DND-41 (cell line): ENCODE data around the gene OR4F6.

ENCODE experiments used
- ATAC-seq: fragments of 200-7000 bp; cut with Tn5 transposase; 3 replicates; pipeline ENCODE4 v1.9.1; 2021; ENCODE audit warnings: low read depth; ENCODE audit not compliant: insufficient read depth
- DNase-seq: peaks from one replicate; pipeline ENCODE4 v3.0.0-alpha.2; 2020
- H2AFZ ChIP-seq: 2 replicates; pipeline ENCODE4 v1.6.0; 2012; ENCODE audit warnings: low read depth, low read length
- H3K27ac ChIP-seq: 2 replicates; pipeline ENCODE4 v1.5.1; 2012; ENCODE audit warnings: low read length, inconsistent platforms
- H3K27me3 ChIP-seq: fragments of 200-600 bp; sonication (generic); 2 replicates; pipeline ENCODE4 v1.6.0; 2012; ENCODE audit warnings: low read length, mild to moderate bottlenecking, inconsistent platforms; ENCODE audit not compliant: insufficient read depth, poor library complexity
- H3K36me3 ChIP-seq: 2 replicates; pipeline ENCODE4 v1.5.1; 2012; ENCODE audit warnings: low read length, inconsistent platforms; ENCODE audit not compliant: insufficient read depth
- H3K4me1 ChIP-seq: 2 replicates; pipeline ENCODE4 v1.5.1; 2012; ENCODE audit warnings: mild to moderate bottlenecking, low read length; ENCODE audit not compliant: insufficient read depth
- H3K4me2 ChIP-seq: 2 replicates; pipeline ENCODE4 v1.6.0; 2012; ENCODE audit warnings: mild to moderate bottlenecking, moderate library complexity, low read length, inconsistent platforms; ENCODE audit not compliant: insufficient read depth
- H3K4me3 ChIP-seq, 2 experiments: fragments of 200-600 bp in 1 of 2; shearing (Covaris generic) in 1 of 2; 2 replicates each; pipeline ENCODE4 v1.5.1; 2012 to 2016; ENCODE audit warnings: inconsistent platforms in 2 of 2, low read length in 2 of 2, mild to moderate bottlenecking in 2 of 2, low read depth in 1 of 2, moderate library complexity in 1 of 2
- H3K79me2 ChIP-seq: 2 replicates; pipeline ENCODE4 v1.6.0; 2012; ENCODE audit warnings: low read length, inconsistent platforms; ENCODE audit not compliant: insufficient read depth
- H3K9ac ChIP-seq: 2 replicates; pipeline ENCODE4 v1.6.0; 2012; ENCODE audit warnings: low read depth, mild to moderate bottlenecking, inconsistent platforms, low read length, moderate library complexity
- H3K9me3 ChIP-seq: 2 replicates; pipeline ENCODE4 v1.5.1; 2012; ENCODE audit warnings: low read length, moderate library complexity, mild to moderate bottlenecking, inconsistent platforms; ENCODE audit not compliant: insufficient read depth, severe bottlenecking
- H4K20me1 ChIP-seq: 2 replicates; pipeline ENCODE4 v1.6.0; 2012; ENCODE audit warnings: low read length; ENCODE audit not compliant: insufficient read depth
- EZH2 ChIP-seq: IDR thresholded peaks from 3 replicates; pipeline ENCODE4 v1.6.1; 2012; ENCODE audit warnings: borderline replicate concordance, low read depth, mild to moderate bottlenecking, moderate library complexity, low read length, inconsistent platforms; ENCODE audit not compliant: severe bottlenecking
- TF ChIP-seq, protein P1 (sequence below): IDR thresholded peaks from 2 replicates; pipeline ENCODE4 v1.5.1; 2012; ENCODE audit warnings: borderline replicate concordance, low read length, moderate library complexity, mild to moderate bottlenecking; ENCODE audit not compliant: poor library complexity, severe bottlenecking; ENCODE audit errors: extremely low read depth

The OR4F6 gene

DNA sequence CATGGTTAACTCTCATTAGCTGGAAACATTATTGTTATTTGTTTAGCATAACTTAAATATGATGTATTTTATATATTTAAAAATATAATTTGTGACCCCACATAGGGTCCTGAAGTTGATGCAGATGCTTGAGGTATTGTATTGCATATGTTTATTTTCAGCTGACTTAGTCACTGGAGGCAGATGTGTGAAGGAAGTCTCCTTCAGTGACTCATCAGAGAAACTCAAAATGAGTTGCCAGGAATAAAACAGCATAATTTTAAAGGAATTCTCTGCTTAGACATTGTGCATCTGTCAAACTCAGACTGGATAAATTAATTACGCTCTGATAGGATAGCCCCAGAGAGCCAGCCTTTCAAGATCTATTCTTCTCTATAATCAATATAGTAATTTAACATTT is 7.9 kb upstream of the OR4F6 start:
- Histone ChIP-seq H3K9me3 (no peaks in the 10 kb centered on the region), H3K36me3 (no peaks in the 10 kb centered on the region), H3K9ac (no peak overlapping the region), H3K4me2 (no peak overlapping the region), H3K4me1 (no peaks in the 10 kb centered on the region), H4K20me1 (no peaks in the 10 kb centered on the region), H3K4me3 (no peak overlapping the region), H3K27me3 (no peaks in the 10 kb centered on the region), H3K27ac (no peak overlapping the region), H3K79me2 (no peaks in the 10 kb centered on the region), H2AFZ (no peak overlapping the region)
- no peak for TF ChIP-seq EZH2
- TF ChIP-seq, protein P1, sequence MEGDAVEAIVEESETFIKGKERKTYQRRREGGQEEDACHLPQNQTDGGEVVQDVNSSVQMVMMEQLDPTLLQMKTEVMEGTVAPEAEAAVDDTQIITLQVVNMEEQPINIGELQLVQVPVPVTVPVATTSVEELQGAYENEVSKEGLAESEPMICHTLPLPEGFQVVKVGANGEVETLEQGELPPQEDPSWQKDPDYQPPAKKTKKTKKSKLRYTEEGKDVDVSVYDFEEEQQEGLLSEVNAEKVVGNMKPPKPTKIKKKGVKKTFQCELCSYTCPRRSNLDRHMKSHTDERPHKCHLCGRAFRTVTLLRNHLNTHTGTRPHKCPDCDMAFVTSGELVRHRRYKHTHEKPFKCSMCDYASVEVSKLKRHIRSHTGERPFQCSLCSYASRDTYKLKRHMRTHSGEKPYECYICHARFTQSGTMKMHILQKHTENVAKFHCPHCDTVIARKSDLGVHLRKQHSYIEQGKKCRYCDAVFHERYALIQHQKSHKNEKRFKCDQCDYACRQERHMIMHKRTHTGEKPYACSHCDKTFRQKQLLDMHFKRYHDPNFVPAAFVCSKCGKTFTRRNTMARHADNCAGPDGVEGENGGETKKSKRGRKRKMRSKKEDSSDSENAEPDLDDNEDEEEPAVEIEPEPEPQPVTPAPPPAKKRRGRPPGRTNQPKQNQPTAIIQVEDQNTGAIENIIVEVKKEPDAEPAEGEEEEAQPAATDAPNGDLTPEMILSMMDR: no peak
- DNase-seq: no peak
- no peak for ATAC-seq

DNA sequence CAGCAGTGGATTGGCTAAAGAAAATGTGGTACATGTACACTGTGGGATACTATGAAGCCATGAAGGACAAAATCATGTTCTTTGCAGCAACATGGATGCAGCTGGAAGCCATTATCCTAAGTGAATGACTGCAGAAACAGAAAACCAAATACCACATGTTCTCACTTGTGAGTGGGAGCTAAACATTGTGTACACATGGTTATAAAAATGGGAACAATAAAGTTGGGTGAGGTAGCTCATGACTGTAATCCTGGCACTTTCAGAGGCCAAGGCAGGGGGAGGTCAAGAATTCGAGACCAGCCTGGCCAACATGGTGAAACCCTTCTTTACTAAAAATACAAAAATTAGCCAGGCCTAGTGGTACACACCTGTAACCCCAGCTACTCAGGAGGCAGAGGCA is 3.6 kb upstream of the OR4F6 start:
- Histone ChIP-seq H3K9me3 (no peaks in the 10 kb centered on the region), H3K79me2 (no peaks in the 10 kb centered on the region), H3K27me3 (peaks cover 7% of the 10 kb centered on the region), H3K27ac (no peak overlapping the region), H3K4me1 (no peaks in the 10 kb centered on the region), H3K36me3 (no peaks in the 10 kb centered on the region), H4K20me1 (no peaks in the 10 kb centered on the region), H3K4me2 (no peak overlapping the region), H3K9ac (no peak overlapping the region), H3K4me3 (no peak overlapping the region), H2AFZ (no peak overlapping the region)
- ATAC-seq: no peak
- DNase-seq: no peak
- no peak for TF ChIP-seq EZH2
- TF ChIP-seq, protein P1: no peak

DNA sequence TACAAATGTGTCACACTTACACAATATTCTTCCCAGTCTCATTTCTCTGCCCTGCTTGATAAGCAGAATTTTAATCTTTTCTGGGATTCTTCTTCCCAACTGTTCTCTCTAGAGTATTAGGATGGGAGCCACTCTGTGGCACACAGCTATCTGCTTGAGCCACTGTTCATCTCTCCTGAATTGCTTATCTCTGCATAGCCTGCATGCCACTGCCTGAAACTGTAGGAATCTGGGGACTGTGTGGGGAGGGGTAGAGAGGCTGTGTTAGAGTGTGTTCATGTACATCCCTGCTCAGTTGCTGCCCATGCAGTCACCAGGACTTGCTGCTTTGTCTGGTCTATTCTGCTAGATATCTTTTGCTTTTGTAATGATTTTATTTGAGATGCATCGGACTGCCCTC is 2.3 kb upstream of the OR4F6 start:
- Histone ChIP-seq H3K4me1 (no peaks in the 10 kb centered on the region), H4K20me1 (no peaks in the 10 kb centered on the region), H2AFZ (no peak overlapping the region), H3K36me3 (no peaks in the 10 kb centered on the region), H3K4me2 (no peak overlapping the region), H3K27me3 (peaks cover 12% of the 10 kb centered on the region), H3K9me3 (no peaks in the 10 kb centered on the region), H3K79me2 (no peaks in the 10 kb centered on the region), H3K9ac (no peak overlapping the region), H3K4me3 (no peak overlapping the region), H3K27ac (no peak overlapping the region)
- DNase-seq (no peak), ATAC-seq (no peak)
- TF ChIP-seq, protein P1: no peak
- no peak for TF ChIP-seq EZH2

DNA sequence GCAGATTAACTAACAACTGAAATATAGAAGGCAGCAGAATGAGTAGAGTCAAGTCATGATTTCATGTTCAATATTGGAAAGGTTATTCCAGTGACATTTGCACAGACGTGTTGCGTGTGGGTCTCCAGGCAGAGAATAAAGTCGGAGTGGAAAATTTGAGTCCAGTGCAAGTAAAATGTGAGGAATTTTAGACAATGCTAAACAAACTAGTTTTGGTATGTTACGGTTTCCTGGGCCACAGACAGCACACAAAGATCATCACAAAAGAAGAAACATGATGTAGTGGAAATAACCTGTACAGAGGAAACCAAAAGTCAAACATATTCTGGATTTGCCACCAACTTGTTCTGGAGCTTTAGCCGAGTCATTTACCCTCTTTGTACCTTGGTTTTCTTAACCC is 367 bp downstream of the OR4F6 start:
- no peaks in the 10 kb centered on the region for H3K9me3 ChIP-seq
- no peak overlapping the region for H3K27ac ChIP-seq
- peaks cover 12% of the 10 kb centered on the region for H3K27me3 ChIP-seq
- no peak overlapping the region for H2AFZ ChIP-seq
- H3K9ac ChIP-seq: no peak overlapping the region
- no peaks in the 10 kb centered on the region for H4K20me1 ChIP-seq
- no peaks in the 10 kb centered on the region for H3K79me2 ChIP-seq
- no peaks in the 10 kb centered on the region for H3K4me1 ChIP-seq
- TF ChIP-seq, protein P1: no peak
- TF ChIP-seq EZH2: no peak
- no peaks in the 10 kb centered on the region for H3K36me3 ChIP-seq
- H3K4me3 ChIP-seq: no peak overlapping the region
- DNase-seq (no peak), ATAC-seq (no peak)
- H3K4me2 ChIP-seq: no peak overlapping the region
